Astrocyte of the cerebellum (primary cell): ENCODE measurements around the gene ZGLP1.

Source experiments
- DNase-seq: peaks from one replicate; pipeline ENCODE4 v3.0.0-alpha.2; 2011; ENCODE audit warnings: low read depth
- H3K4me3 ChIP-seq: 2 replicates; pipeline ENCODE4 v1.5.1; 2011; ENCODE audit warnings: mild to moderate bottlenecking, low read depth, low read length, moderate library complexity
- CTCF ChIP-seq: IDR thresholded peaks from 2 replicates; pipeline ENCODE4 v1.5.1; 2012; ENCODE audit warnings: low read length, low read depth, moderate library complexity, mild to moderate bottlenecking; ENCODE audit errors: missing control alignments
- in situ Hi-C: cut with HindIII; loops from 2 replicates; pipeline ENCODE4 v1.10.0; 2017; ENCODE audit warnings: low sequenced_read_pairs

Gene ZGLP1

GRCh38 chr19:10290357-10290875 lies 19.2 kb downstream of the ZGLP1 start:
- no peak for DNase-seq
- in situ Hi-C loops, result no loop called here
- no peak for TF ChIP-seq CTCF
- H3K4me3 ChIP-seq, result no peak overlapping the region

DNA sequence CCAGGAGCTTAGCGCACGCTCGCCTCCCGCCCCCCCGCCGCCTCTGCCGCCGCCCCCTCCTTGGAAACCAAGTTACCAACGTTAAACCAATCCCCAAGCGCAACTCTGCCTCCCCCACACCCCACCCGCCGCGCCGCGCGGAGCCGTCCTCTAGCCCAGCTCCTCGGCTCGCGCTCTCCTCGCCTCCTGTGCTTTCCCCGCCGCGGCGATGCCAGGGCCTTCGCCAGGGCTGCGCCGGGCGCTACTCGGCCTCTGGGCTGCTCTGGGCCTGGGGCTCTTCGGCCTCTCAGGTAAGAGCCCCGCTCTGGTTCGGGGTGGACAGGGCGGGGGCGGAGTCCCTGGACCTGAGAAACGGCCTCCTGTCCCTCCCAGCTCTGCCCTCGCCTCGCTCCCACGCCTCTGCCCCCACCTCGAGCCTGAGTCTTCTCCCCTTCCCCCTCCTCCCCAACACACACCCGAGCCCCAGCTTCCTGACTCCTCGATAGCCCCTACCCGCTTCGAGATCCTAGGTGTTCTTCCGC lies 19.7 kb downstream of the ZGLP1 start, which contains the start of gene ICAM5:
ICAM5 (plus strand) TSS at position 117 of the 521 bp plus-strand sequence; CDS start at position 209, 92 bp downstream.
- in situ Hi-C loops, result loop anchor here (10.0 kb wide), 1 partner anchor 115 kb away; the partner anchor contains the start of gene CDC37
- no peak for TF ChIP-seq CTCF
- DNase-seq, result no peak
- peak within 1 kb of the TSS; percentile 20 for H3K4me3 ChIP-seq

DNA sequence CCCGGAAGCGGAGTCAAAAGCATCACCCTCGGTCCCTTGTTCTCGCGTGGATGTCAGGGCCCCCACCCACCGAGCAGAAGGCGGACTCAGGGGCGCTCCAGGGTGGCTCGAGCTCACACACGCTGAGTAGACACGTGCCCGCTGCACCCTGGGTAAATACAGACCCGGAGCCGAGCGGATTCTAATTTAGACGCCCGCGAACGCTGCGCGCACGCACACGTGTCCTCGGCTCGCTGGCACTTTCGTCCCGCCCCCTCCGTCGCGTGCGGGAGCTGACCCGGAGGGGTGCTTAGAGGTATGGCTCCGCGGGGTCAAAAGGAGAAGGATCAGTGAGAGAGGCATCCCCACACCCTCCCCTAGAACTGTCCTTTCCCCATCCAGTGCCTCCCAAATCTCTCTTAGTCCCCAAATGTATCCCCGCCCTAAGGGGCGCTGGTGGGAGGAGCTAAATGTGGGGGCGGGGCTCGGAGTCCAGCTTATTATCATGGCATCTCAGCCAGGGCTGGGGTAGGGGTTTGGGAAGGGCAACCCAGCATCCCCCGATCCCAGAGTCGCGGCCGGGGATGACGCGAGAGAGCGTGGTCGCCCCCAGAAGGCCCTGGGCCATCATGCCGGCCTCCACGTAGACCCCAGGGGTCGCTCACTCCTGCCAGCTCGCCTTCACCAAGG lies 20.3 kb downstream of the ZGLP1 start:
- no peak for TF ChIP-seq CTCF
- in situ Hi-C loops, result loop anchor here (10.0 kb wide), 1 partner anchor 116 kb away; the partner anchor contains the start of gene CDC37
- peak overlapping the region; percentile 14 for H3K4me3 ChIP-seq
- no peak for DNase-seq

- DNase-seq, result no peak
- no peak overlapping the region for H3K4me3 ChIP-seq
- no peak for TF ChIP-seq CTCF
- in situ Hi-C loops, result loop anchor here (10.0 kb wide), 1 partner anchor 116 kb away; the partner anchor contains the start of gene CDC37
These were observed 20.9 kb downstream of the ZGLP1 start for GRCh38 chr19:10288662-10289166.

DNA sequence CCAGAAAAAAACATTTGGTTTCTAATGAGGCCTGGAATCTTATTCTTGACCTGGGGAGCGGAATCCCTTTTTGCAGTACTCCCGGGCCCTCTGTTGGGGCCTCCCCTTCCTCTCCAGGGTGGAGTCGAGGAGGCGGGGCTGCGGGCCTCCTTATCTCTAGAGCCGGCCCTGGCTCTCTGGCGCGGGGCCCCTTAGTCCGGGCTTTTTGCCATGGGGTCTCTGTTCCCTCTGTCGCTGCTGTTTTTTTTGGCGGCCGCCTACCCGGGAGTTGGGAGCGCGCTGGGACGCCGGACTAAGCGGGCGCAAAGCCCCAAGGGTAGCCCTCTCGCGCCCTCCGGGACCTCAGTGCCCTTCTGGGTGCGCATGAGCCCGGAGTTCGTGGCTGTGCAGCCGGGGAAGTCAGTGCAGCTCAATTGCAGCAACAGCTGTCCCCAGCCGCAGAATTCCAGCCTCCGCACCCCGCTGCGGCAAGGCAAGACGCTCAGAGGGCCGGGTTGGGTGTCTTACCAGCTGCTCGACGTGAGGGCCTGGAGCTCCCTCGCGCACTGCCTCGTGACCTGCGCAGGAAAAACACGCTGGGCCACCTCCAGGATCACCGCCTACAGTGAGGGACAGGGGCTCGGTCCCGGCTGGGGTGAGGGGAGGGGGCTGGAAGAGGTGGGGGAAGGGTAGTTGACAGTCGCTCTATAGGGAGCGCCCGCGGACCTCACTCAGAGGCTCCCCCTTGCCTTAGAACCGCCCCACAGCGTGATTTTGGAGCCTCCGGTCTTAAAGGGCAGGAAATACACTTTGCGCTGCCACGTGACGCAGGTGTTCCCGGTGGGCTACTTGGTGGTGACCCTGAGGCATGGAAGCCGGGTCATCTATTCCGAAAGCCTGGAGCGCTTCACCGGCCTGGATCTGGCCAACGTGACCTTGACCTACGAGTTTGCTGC lies 22.5 kb downstream of the ZGLP1 start, which contains the start of gene ICAM4:
ICAM4 (plus strand) TSS at position 153 of the 935 bp plus-strand sequence; CDS start at position 211, 58 bp downstream.
- H3K4me3 ChIP-seq, result no peak within 1 kb of the TSS
- no peak for TF ChIP-seq CTCF
- in situ Hi-C loops, result loop anchor here (10.0 kb wide), 1 partner anchor 118 kb away; the partner anchor contains the start of gene CDC37
- no peak for DNase-seq

DNA sequence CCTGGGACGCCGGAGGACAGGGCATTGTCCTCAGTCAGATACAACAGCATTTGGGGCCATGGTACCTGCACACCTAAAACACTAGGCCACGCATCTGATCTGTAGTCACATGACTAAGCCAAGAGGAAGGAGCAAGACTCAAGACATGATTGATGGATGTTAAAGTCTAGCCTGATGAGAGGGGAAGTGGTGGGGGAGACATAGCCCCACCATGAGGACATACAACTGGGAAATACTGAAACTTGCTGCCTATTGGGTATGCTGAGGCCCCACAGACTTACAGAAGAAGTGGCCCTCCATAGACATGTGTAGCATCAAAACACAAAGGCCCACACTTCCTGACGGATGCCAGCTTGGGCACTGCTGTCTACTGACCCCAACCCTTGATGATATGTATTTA lies 24.2 kb downstream of the ZGLP1 start:
- H3K4me3 ChIP-seq, result no peak overlapping the region
- DNase-seq, result no peak
- no peak for TF ChIP-seq CTCF
- in situ Hi-C loops, result loop anchor here (10.0 kb wide), 1 partner anchor 119 kb away; the partner anchor contains the start of gene CDC37
